ENCODE data around the gene ACKR3.

DNA sequence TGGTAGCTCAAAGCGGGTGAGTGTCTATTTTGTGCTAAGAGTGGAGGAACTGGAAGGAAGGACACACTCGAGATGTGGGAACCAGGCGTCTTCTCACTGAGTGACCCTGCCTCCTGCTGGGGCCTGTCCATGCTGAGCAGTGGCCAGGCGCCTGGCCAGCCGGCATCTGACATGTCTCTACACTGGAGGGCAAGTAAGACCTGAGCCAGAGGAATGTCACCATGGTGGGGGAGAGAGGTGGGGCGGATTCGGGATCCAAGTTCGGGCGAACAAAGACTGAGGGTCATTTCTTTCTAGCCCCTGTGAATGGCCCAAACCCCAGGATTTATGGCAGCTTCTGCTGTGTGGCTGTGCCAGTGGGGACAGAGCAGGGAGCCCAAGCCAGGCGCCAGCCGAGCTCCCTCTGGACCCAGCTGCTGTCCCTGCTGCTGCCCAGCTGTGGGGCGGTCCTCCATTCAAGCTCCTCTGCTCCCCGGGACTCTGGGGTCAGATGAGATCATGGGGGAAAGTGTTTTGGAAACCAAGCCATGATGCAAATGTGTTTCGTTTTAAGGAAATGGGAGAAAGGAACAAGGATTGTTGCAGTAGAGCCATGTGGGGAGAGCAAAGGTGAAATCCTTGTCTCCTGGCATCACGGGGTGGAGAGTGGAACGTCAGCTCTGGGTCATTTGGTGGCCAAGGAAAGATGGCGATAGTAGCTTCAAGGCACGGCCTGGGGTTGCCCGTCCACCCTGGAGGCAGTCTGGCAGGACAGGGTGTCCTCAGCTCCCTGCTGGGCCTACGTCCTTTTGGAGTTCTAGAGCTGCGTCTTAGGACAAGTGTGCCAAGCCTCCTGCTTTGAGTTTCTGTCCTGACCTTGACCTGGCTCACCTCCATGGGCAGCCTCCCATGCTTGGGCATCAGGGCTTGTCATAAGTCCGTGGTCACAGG lies 8.1 kb downstream of the ACKR3 start:
- no peak for TF ChIP-seq POLR2AphosphoS5 (IDR thresholded peaks at IDR 0.05; ENCODE audit: borderline replicate concordance, low read depth, low read length)
- TF ChIP-seq EZH2 (IDR thresholded peaks at IDR 0.05): no peak
